ENCODE measurements around the gene CD244. TPM values are rescaled to one million over a fixed set of nuclear protein-coding genes. Genes with fewer than 3 reads are reported as not detected.

CD244 gene
- polyA plus RNA-seq, 1 experiment, result not detected

- CTCF ChIA-PET, result no interaction called here
Measured at GRCh38 chr1:160800645-160801408, 61.9 kb downstream of the CD244 start.

GRCh38 chr1:160800142-160800541 lies 62.5 kb downstream of the CD244 start:
- CTCF ChIA-PET, result no interaction called here
- POLR2A ChIA-PET, result no interaction called here
- H3K9me3 ChIP-seq (ENCODE audit: control insufficient read depth, insufficient read depth, low read length), result peaks cover 6% of the 10 kb centered on the region; the same call in 1 of the 2 replicates
- no peak for TF ChIP-seq CTCF (IDR thresholded peaks at IDR 0.05; ENCODE audit: low read depth, low read length)
- DNase-seq (ENCODE audit: low read depth, low spot score), result no peak
- H3K27me3 ChIP-seq (ENCODE audit: control insufficient read depth, insufficient read depth, low read length), result no peaks in the 10 kb centered on the region
- no peak overlapping the region for H3K4me3 ChIP-seq (ENCODE audit: low read depth, low read length)
- no peak overlapping the region for H3K27ac ChIP-seq (ENCODE audit: low read depth, low read length)

More at GRCh38 chr1:160800645-160801408, 61.9 kb downstream of the CD244 start:
- no peaks in the 10 kb centered on the region for H3K27me3 ChIP-seq (ENCODE audit: control insufficient read depth, insufficient read depth, low read length)
- H3K4me3 ChIP-seq (ENCODE audit: low read depth, low read length), result no peak overlapping the region
- POLR2A ChIA-PET, result no interaction called here
- peaks cover 6% of the 10 kb centered on the region; the same call in 1 of the 2 replicates for H3K9me3 ChIP-seq (ENCODE audit: control insufficient read depth, insufficient read depth, low read length)
- H3K27ac ChIP-seq (ENCODE audit: low read depth, low read length), result no peak overlapping the region
- DNase-seq (ENCODE audit: low read depth, low spot score), result no peak
- TF ChIP-seq CTCF (IDR thresholded peaks at IDR 0.05; ENCODE audit: low read depth, low read length), result no peak

- no peak overlapping the region for H3K4me3 ChIP-seq (ENCODE audit: low read depth, low read length)
- H3K9me3 ChIP-seq (ENCODE audit: control insufficient read depth, insufficient read depth, low read length), result peaks cover 6% of the 10 kb centered on the region; the same call in 1 of the 2 replicates
- H3K27me3 ChIP-seq (ENCODE audit: control insufficient read depth, insufficient read depth, low read length), result no peaks in the 10 kb centered on the region
- no peak for DNase-seq (ENCODE audit: low read depth, low spot score)
- H3K27ac ChIP-seq (ENCODE audit: low read depth, low read length), result no peak overlapping the region
- ChIA-PET CTCF (no interaction called here), POLR2A (no interaction called here)
- no peak for TF ChIP-seq CTCF (IDR thresholded peaks at IDR 0.05; ENCODE audit: low read depth, low read length)
Measured at GRCh38 chr1:160799641-160800040, 63.0 kb downstream of the CD244 start.

- H3K4me3 ChIP-seq (ENCODE audit: low read depth, low read length), result no peak overlapping the region
- H3K27me3 ChIP-seq (ENCODE audit: control insufficient read depth, insufficient read depth, low read length), result no peaks in the 10 kb centered on the region
- TF ChIP-seq CTCF (IDR thresholded peaks at IDR 0.05; ENCODE audit: low read depth, low read length), result no peak
- POLR2A ChIA-PET, result no interaction called here
- H3K27ac ChIP-seq (ENCODE audit: low read depth, low read length), result no peak overlapping the region
- no peak for DNase-seq (ENCODE audit: low read depth, low spot score)
- CTCF ChIA-PET, result no interaction called here
- peaks cover 6% of the 10 kb centered on the region; the same call in 1 of the 2 replicates for H3K9me3 ChIP-seq (ENCODE audit: control insufficient read depth, insufficient read depth, low read length)
Measured at GRCh38 chr1:160798439-160798838, 64.2 kb downstream of the CD244 start.

- DNase-seq (ENCODE audit: low read depth, low spot score), result no peak
- Histone ChIP-seq H3K27ac (ENCODE audit: low read depth, low read length) (no peak overlapping the region), H3K27me3 (ENCODE audit: control insufficient read depth, insufficient read depth, low read length) (no peaks in the 10 kb centered on the region), H3K9me3 (ENCODE audit: control insufficient read depth, insufficient read depth, low read length) (peaks cover 6% of the 10 kb centered on the region; the same call in 1 of the 2 replicates), H3K4me3 (ENCODE audit: low read depth, low read length) (no peak overlapping the region)
- ChIA-PET POLR2A (no interaction called here), CTCF (no interaction called here)
- no peak for TF ChIP-seq CTCF (IDR thresholded peaks at IDR 0.05; ENCODE audit: low read depth, low read length)
Measured at GRCh38 chr1:160797861-160798273, 64.8 kb downstream of the CD244 start.
